GM18873 (cell line): ENCODE data around the gene FARP1.

Experiments
- ATAC-seq: cut with Tn5 transposase; IDR thresholded peaks from one replicate; pipeline ENCODE4 v1.9.1; 2021; ENCODE audit warnings: mild to moderate bottlenecking, moderate library complexity, moderate number of reproducible peaks; ENCODE audit not compliant: unreplicated experiment, low FRiP score

Gene FARP1

GRCh38 chr13:98449273-98449672 is 306.4 kb downstream of the FARP1 start:
- no peak for ATAC-seq

- no peak for ATAC-seq
Observed at GRCh38 chr13:98450026-98450425, 307.1 kb downstream of the FARP1 start.

- no peak for ATAC-seq
Observed at GRCh38 chr13:98450539-98451111, 307.7 kb downstream of the FARP1 start.

- ATAC-seq = no peak
Observed at GRCh38 chr13:98451676-98452470, 309.0 kb downstream of the FARP1 start.

- no peak for ATAC-seq
Observed at GRCh38 chr13:98452851-98453843, 310.3 kb downstream of the FARP1 start.

- ATAC-seq = no peak
Observed at GRCh38 chr13:98454389-98454881, 311.5 kb downstream of the FARP1 start.

GRCh38 chr13:98456413-98456845 is 313.5 kb downstream of the FARP1 start:
- no peak for ATAC-seq

- no peak for ATAC-seq
Observed at GRCh38 chr13:98457053-98457452, 314.2 kb downstream of the FARP1 start.

- no peak for ATAC-seq
Observed at GRCh38 chr13:98458431-98458830, 315.5 kb downstream of the FARP1 start.

- ATAC-seq = no peak
Observed at GRCh38 chr13:98459171-98459681, 316.3 kb downstream of the FARP1 start.

GRCh38 chr13:98459721-98460370 is 317.0 kb downstream of the FARP1 start:
- no peak for ATAC-seq

GRCh38 chr13:98460516-98460915 is 317.6 kb downstream of the FARP1 start:
- ATAC-seq = no peak

- no peak for ATAC-seq
Observed at GRCh38 chr13:98461486-98462240, 318.8 kb downstream of the FARP1 start.

GRCh38 chr13:98462241-98462882 is 319.5 kb downstream of the FARP1 start:
- ATAC-seq = no peak

GRCh38 chr13:98462946-98463345 is 320.1 kb downstream of the FARP1 start:
- ATAC-seq = no peak

GRCh38 chr13:98466634-98467236 is 323.8 kb downstream of the FARP1 start:
- ATAC-seq = no peak

GRCh38 chr13:98467263-98467985 is 324.5 kb downstream of the FARP1 start:
- ATAC-seq = no peak

- ATAC-seq = no peak
Observed at GRCh38 chr13:98468361-98468760, 325.5 kb downstream of the FARP1 start.
